ENCODE data around the gene UBE2D4. TPM values are rescaled to one million over a fixed set of nuclear protein-coding genes. Genes with fewer than 3 reads are reported as not detected.
A peak's percentile ranks its signal among the peaks of the same experiment; 100 is the strongest.

Gene UBE2D4
- total RNA-seq (12.7 TPM), polyA plus RNA-seq (23.5 TPM)

DNA sequence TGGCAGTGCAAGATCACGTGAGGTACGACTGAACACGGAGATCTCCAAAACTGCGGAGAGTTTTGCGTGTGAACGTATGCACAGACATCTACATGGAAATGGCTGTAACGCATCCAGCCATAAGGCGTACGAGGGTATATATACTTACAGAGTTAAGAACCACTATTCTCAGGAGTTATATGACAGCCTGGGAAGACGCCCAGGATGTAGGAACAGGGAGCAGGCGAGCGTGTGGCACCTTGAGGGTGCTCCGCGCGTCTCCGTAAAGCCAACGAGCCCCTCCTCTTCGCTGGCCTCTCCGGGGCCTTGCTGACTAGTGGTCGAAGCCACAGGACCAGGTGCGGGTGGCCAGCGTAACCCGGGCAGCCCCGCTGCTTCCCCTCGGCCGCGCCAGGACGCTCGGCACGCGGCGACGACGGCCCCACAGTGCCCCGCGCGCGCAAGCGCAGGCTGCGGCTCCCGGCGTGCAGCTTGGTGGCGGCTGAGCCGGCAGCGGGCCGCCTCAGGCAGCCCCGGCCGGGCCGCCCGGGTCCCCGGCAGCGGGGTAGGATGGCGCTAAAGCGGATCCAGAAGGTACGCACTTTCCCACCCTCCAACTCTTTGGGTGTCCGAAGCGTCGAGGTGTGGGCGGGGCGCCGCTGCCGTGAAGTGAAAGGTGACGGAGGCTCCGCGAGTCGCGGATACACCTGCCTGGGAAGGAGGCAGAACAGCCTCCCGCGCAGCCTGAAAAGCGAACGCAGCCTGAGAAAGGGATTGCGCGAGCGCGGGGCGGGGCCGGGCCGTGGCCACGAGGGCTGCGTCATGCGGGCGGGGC lies at the start of gene UBE2D4:
Gene UBE2D4 (plus strand): TSS at position 453 of the 814 bp plus-strand sequence. CDS start 97 bp downstream, at position 550.
- DNase-seq (ENCODE audit: extremely low spot score): peak; percentile 47
- peak within 1 kb of the TSS; percentile 41 for H3K4me3 ChIP-seq (ENCODE audit: low read depth, low read length)
- WGBS: under 1% methylated on average over 82 of the region's 82 CpGs
- no peaks in the 10 kb centered on the region for H3K4me1 ChIP-seq (ENCODE audit: insufficient read depth)
- peak within 1 kb of the TSS; percentile 90 for H3K27ac ChIP-seq (ENCODE audit: low read depth)
- no peaks in the 10 kb centered on the region for H3K36me3 ChIP-seq (ENCODE audit: insufficient read depth)

DNA sequence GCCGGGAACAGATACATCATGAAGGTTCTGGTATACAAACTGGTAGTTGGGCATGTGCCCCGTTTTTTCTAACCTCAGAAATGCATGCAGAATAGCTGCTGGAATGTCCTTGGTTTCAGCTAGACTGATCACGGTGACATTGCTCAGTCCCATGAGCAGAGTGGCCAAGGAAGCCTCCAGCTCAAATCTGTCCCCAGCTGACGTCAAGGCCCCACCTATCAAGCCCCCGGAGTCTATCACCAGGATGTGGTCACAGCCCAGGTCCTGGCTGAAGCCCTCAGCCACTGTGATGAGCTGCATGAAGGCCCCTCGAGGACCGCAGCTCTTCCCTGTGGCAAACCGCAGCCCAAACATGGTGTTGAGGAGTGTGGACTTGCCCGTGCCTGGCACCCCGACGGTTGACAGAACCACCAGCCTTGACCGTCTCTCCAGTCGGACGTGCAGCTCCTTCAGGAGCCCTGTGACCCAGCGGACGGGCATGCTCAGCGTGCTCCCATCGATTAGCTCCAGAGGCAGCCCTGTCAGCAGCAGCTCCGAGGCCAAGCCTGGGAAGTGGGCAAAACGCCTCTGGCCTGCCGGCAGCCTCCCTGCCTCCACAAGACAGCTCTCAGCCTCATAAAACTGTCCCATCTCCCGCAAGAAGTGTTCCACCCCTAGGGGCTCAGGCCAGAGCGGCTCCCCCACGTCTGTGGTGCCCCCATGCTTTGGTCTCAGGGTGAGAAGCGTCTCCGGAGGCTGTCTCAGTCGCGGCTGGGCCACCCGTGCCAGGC lies 49.1 kb upstream of the UBE2D4 start:
- Histone ChIP-seq H3K27ac (ENCODE audit: low read depth) (no peak overlapping the region), H3K4me1 (ENCODE audit: insufficient read depth) (no peaks in the 10 kb centered on the region), H3K36me3 (ENCODE audit: insufficient read depth) (peaks cover 5% of the 10 kb centered on the region), H3K4me3 (ENCODE audit: low read depth, low read length) (no peak overlapping the region)
- WGBS: 91% methylated on average over 29 of the region's 29 CpGs
- DNase-seq (ENCODE audit: extremely low spot score): no peak

DNA sequence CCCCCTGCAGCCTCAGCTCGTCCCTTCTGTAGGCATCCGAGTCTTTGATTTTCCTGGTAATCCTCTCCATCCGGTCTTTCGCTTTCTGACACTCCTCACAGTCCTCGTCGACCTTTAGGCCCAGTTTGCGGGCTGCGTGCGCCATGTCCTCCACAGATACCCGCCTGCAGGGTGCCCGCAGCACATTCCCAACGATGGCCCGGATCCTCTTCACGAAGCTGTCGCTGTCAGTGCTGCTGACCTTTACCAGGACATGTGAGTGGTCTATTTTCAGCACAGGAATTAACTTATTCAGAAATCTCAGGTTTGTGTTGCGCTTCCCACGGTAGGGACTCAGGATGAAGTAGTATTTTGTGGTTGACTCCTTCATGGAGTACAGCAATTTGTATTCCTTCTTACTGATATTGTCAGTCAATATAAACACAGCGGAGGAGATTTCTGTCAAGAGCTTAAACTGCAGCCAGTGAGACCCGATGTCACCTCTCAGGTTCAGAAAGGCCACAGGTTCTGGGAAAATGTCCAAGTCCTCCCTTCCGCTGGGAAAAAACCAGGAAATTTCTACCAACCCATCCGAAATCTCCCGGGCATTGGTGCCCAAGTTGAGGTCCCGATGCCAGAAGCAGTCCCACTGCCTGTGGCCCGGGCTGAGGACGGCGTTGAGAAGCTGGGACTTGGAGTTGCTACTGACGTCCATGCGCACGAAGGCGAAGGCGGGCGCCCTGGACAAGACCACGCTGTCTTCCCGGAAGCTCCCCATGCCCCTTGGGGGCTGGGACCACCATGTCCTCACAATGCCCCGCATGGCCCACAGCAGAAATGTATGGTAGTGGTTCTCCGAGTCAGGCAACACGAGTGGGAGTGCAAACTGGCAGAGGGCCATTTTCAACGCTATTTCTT lies 48.0 kb upstream of the UBE2D4 start:
- H3K27ac ChIP-seq (ENCODE audit: low read depth): no peak overlapping the region
- no peak for DNase-seq (ENCODE audit: extremely low spot score)
- H3K4me3 ChIP-seq (ENCODE audit: low read depth, low read length): no peak overlapping the region
- peaks cover 5% of the 10 kb centered on the region for H3K36me3 ChIP-seq (ENCODE audit: insufficient read depth)
- no peaks in the 10 kb centered on the region for H3K4me1 ChIP-seq (ENCODE audit: insufficient read depth)
- WGBS: 90% methylated on average over 38 of the region's 38 CpGs

DNA sequence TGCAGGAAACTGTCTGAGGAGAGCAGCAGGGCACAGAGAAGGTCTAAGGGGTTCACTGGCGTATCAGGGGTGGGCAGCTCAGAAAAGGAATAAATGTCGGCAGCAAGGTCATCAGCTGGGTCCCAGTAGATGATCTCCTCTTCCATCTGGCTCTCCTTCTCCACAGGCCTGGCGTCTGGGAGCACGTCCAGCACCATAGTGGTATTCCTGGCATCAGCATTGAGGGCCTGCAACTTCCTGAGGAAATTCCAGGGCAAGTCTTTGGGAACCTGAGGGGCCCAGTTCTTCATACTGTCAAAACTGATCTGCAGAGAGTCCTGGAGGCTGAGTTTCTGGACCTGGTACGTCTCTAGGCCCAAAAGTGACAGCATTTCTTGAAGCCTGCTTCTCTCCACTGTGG lies 47.4 kb upstream of the UBE2D4 start:
- H3K4me3 ChIP-seq (ENCODE audit: low read depth, low read length): no peak overlapping the region
- H3K36me3 ChIP-seq (ENCODE audit: insufficient read depth): peaks cover 5% of the 10 kb centered on the region
- no peaks in the 10 kb centered on the region for H3K4me1 ChIP-seq (ENCODE audit: insufficient read depth)
- WGBS: 80% methylated on average over 5 of the region's 5 CpGs
- H3K27ac ChIP-seq (ENCODE audit: low read depth): no peak overlapping the region
- DNase-seq (ENCODE audit: extremely low spot score): no peak

DNA sequence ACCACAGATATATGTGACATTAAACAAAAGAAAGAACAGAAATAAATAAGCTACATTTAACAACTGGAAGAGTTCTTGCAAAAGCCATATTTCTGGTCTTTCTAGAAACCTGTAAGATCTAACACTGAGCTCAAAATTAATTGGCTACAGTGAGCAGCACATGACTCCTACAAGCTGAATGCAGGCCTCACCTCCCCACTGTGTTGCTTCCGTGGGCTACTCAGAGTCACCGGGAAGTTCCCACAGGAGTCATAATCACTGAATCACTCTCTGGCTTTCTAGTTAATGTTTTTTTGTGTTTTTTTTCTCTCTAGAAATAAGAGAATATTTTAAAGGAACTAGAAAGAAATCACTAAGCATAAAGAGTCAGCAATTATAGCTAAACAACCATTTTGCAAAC lies 46.8 kb upstream of the UBE2D4 start:
- H3K36me3 ChIP-seq (ENCODE audit: insufficient read depth): peaks cover 9% of the 10 kb centered on the region
- no peak for DNase-seq (ENCODE audit: extremely low spot score)
- no peak overlapping the region for H3K27ac ChIP-seq (ENCODE audit: low read depth)
- no peaks in the 10 kb centered on the region for H3K4me1 ChIP-seq (ENCODE audit: insufficient read depth)
- 81% methylated on average over 2 of the region's 2 CpGs for WGBS
- H3K4me3 ChIP-seq (ENCODE audit: low read depth, low read length): no peak overlapping the region

DNA sequence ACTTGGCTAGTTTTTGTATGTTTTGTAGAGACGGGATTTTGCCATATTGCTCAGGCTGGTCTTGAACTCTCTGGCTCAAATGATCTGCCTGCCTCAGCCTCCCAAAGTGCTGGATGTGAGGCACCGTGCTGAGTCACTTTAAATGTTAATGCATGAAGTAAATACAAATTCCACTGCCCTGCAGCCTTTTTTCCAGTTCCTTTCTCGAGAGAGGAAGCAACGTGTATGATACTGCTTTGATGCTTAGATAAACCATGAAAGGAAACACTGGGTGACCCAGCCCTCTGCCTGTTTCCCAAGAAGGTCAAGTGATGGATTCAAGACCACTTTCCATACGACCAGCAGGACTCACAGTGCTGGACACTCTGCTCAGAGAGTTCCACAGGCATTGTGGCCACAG lies 45.6 kb upstream of the UBE2D4 start:
- WGBS: 67% methylated on average over 5 of the region's 5 CpGs
- Histone ChIP-seq H3K27ac (ENCODE audit: low read depth) (no peak overlapping the region), H3K4me3 (ENCODE audit: low read depth, low read length) (no peak overlapping the region), H3K4me1 (ENCODE audit: insufficient read depth) (no peaks in the 10 kb centered on the region), H3K36me3 (ENCODE audit: insufficient read depth) (peaks cover 12% of the 10 kb centered on the region)
- DNase-seq (ENCODE audit: extremely low spot score): no peak

DNA sequence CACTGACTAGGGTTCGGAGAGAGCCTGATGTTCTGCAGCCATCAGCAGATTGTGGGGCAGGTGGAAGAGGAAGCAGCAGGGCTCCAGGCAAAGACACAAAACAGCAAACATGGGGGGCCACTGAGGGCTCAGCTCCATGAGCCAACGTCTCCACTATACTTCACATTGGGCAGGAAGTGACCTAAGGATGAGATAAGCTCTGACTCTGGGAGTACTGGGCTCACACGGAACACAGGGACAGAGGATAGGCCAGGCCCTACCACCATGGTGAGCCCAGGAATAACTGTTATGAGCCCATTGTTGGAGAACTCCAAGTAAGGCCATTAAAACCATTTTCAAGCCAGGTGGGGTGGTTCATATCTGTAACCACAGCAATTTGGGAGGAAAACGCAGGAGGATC lies 42.0 kb upstream of the UBE2D4 start:
- 83% methylated on average over 4 of the region's 4 CpGs for WGBS
- no peak overlapping the region for H3K27ac ChIP-seq (ENCODE audit: low read depth)
- no peak overlapping the region for H3K4me3 ChIP-seq (ENCODE audit: low read depth, low read length)
- no peak for DNase-seq (ENCODE audit: extremely low spot score)
- H3K4me1 ChIP-seq (ENCODE audit: insufficient read depth): peaks cover 2% of the 10 kb centered on the region
- H3K36me3 ChIP-seq (ENCODE audit: insufficient read depth): peaks cover 11% of the 10 kb centered on the region

DNA sequence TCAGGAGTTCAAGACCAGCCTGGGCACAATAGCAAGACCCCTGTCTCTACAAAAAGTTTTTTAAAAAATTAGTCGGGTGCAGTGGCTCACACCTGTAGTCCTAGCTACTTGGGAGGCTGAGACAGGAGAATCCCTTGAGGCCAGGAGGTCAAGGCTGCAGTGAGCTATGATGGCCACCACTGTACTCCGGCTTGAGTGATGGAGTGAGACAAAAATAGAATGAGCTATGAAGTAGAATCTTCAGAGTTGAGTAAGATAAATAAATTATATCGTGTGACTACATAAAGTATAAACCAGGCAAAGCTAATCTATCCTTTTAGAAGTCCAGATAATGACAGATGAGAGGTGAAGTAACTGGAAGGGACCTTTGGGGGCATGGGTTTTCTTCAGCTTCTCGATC lies 41.6 kb upstream of the UBE2D4 start:
- DNase-seq (ENCODE audit: extremely low spot score): no peak
- 87% methylated on average over 4 of the region's 4 CpGs for WGBS
- peaks cover 11% of the 10 kb centered on the region for H3K36me3 ChIP-seq (ENCODE audit: insufficient read depth)
- no peak overlapping the region for H3K27ac ChIP-seq (ENCODE audit: low read depth)
- H3K4me3 ChIP-seq (ENCODE audit: low read depth, low read length): no peak overlapping the region
- peaks cover 3% of the 10 kb centered on the region for H3K4me1 ChIP-seq (ENCODE audit: insufficient read depth)

DNA sequence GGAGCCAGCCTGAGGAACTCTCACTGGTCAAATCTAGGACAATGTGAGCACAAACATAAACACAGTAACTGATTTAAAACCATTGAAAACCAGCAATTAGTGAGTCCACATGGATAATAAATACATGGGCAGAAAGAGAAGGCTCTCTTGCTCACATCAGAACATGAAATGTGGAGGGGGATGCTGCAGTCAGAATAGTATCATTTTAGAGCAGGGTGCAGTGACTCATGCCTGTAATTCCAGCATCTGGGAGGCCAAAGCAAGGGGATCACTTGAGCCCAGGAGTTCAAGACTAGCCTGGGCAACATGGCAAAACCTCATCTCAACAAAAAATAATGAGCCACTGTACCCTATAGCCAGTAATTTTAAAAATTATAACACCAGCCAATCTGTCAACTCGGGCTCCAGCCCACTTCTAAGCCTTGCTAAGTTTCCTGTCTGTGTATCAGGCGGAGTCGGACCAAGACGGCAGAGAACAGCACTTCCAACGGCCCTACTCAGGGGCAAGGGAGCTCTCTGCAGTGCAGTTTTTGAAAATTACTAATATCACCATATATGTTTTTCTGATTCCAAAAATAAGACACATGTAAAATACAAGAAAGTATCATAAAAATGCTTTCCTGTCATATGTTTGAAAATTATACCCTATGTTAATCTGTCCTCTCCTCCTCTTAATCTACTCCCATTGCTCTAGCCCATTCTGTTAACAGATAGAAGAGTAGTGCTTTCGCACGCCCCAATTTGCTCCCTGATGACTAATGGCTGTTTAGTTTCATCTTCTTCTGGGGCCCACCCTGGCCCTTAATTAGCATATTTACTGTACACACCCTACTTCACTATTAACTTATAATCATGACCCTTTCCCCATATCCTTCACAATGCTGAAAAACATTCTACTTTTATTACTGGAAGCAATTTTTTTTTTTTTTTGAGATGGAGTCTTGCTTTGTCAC lies 37.0 kb upstream of the UBE2D4 start:
- no peak overlapping the region for H3K27ac ChIP-seq (ENCODE audit: low read depth)
- no peak for DNase-seq (ENCODE audit: extremely low spot score)
- WGBS: 78% methylated on average over 7 of the region's 7 CpGs
- peaks cover 8% of the 10 kb centered on the region for H3K36me3 ChIP-seq (ENCODE audit: insufficient read depth)
- peaks cover 3% of the 10 kb centered on the region for H3K4me1 ChIP-seq (ENCODE audit: insufficient read depth)
- no peak overlapping the region for H3K4me3 ChIP-seq (ENCODE audit: low read depth, low read length)

DNA sequence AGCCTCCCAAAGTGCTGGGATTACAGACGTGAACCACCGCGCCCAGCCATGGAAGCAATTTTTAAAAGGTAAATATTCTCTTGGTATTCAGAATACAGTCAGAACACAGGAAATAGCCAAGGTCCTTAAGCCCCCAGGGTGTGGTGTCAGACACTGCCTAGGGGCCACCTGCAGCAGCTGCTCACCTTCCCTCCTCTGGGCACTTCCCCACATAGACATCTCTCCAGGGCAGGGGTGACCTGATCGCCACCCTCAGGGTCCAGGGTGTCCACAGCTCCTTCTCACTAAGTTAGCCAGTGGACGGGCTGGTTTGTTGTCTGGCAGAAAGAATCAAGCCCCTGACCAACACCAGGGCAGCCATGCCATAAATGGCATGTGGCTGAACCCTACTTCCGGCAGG lies 35.8 kb upstream of the UBE2D4 start:
- Histone ChIP-seq H3K27ac (ENCODE audit: low read depth) (no peak overlapping the region), H3K4me1 (ENCODE audit: insufficient read depth) (peaks cover 3% of the 10 kb centered on the region)
- 95% methylated on average over 6 of the region's 6 CpGs for WGBS

DNA sequence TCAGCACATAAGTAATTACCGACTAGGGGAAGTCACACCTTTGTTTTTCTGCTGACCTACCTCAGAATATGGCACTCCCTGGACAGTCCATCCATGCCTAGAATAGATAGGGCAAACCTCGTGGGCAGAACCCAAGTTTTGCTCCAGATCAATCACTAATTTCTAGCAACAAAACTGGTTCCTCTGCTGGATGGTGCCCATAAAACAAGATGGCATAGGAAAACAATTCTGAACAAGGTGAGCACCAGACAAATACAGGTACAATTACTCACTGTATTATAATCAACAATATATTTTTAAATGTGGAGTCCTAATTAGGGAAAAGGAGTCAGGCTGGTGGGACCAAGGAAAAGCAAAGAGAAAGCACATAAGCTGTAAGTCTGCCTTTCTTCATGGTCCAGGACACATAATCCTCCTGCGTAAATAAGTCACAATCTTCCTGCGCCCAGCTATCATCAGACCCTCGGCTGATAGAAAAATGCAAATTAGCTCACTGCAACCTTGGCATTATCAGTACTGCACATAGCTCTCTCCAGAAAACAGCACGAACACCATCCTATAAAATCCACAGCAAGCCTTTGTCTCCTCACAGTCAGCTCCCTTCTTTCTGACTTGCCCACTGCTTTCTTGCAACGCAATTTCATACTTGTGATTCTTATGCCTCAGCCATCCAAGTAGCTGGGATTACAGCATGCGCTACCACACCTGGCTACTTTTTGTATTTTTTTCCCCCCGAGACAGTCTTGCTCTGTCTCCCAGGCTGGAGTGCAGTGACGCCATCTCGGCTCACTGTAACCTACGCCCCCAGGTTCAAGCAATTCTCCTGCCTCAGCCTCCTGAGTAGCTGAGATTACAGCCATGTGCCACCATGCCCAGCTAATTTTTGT lies 34.9 kb upstream of the UBE2D4 start:
- H3K36me3 ChIP-seq (ENCODE audit: insufficient read depth): peaks cover 3% of the 10 kb centered on the region
- 62% methylated on average over 12 of the region's 12 CpGs for WGBS
- no peak overlapping the region for H3K27ac ChIP-seq (ENCODE audit: low read depth)
- peaks cover 3% of the 10 kb centered on the region for H3K4me1 ChIP-seq (ENCODE audit: insufficient read depth)
- no peak overlapping the region for H3K4me3 ChIP-seq (ENCODE audit: low read depth, low read length)
- no peak for DNase-seq (ENCODE audit: extremely low spot score)

More for the DNA sequence above, 35.8 kb upstream of the UBE2D4 start:
- H3K4me3 ChIP-seq (ENCODE audit: low read depth, low read length): no peak overlapping the region
- no peak for DNase-seq (ENCODE audit: extremely low spot score)
- H3K36me3 ChIP-seq (ENCODE audit: insufficient read depth): peaks cover 5% of the 10 kb centered on the region

All from urinary bladder (tissue), 4 donors.